HL-60 (cell line): ENCODE results near the gene PTS.

ENCODE experiments used
- CTCF ChIP-seq: IDR thresholded peaks from one replicate; pipeline ENCODE4 v1.5.1; 2011; ENCODE audit warnings: low read length, control low read depth, inconsistent platforms; ENCODE audit not compliant: insufficient read depth
- POLR2AphosphoS5 ChIP-seq: IDR thresholded peaks from 2 replicates; pipeline ENCODE4 v1.6.1; 2012; ENCODE audit warnings: low read depth
- SPI1 ChIP-seq: IDR thresholded peaks from 2 replicates; pipeline ENCODE4 v1.6.1; 2012; ENCODE audit warnings: low read depth, mild to moderate bottlenecking, borderline replicate concordance
- TF ChIP-seq, protein P1 (sequence below): IDR thresholded peaks from 2 replicates; pipeline ENCODE4 v1.6.1; 2012; ENCODE audit warnings: low read depth; ENCODE audit not compliant: insufficient replicate concordance

- no peak for TF ChIP-seq POLR2AphosphoS5
- TF ChIP-seq CTCF: no peak
- TF ChIP-seq SPI1: no peak
- TF ChIP-seq, protein P1, sequence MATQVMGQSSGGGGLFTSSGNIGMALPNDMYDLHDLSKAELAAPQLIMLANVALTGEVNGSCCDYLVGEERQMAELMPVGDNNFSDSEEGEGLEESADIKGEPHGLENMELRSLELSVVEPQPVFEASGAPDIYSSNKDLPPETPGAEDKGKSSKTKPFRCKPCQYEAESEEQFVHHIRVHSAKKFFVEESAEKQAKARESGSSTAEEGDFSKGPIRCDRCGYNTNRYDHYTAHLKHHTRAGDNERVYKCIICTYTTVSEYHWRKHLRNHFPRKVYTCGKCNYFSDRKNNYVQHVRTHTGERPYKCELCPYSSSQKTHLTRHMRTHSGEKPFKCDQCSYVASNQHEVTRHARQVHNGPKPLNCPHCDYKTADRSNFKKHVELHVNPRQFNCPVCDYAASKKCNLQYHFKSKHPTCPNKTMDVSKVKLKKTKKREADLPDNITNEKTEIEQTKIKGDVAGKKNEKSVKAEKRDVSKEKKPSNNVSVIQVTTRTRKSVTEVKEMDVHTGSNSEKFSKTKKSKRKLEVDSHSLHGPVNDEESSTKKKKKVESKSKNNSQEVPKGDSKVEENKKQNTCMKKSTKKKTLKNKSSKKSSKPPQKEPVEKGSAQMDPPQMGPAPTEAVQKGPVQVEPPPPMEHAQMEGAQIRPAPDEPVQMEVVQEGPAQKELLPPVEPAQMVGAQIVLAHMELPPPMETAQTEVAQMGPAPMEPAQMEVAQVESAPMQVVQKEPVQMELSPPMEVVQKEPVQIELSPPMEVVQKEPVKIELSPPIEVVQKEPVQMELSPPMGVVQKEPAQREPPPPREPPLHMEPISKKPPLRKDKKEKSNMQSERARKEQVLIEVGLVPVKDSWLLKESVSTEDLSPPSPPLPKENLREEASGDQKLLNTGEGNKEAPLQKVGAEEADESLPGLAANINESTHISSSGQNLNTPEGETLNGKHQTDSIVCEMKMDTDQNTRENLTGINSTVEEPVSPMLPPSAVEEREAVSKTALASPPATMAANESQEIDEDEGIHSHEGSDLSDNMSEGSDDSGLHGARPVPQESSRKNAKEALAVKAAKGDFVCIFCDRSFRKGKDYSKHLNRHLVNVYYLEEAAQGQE: no peak
Observed at GRCh38 chr11:112270551-112271180, 44.4 kb downstream of the PTS start.
